ENCODE results near the gene CPNE1. TPM values are rescaled to one million over a fixed set of nuclear protein-coding genes. Genes with fewer than 3 reads are reported as not detected.

Gene CPNE1
- total and polyA plus RNA-seq, 2 of the 8 experiments (the other 6 are each of a cell fraction or from before 2014, with no cell fraction given): 294 to 346 TPM

- TF ChIP-seq TCF12 (IDR thresholded peaks at IDR 0.05; ENCODE audit: low read depth, low read length) (no peak), CEBPB (IDR thresholded peaks at IDR 0.05; ENCODE audit: low read depth, low read length) (no peak), GABPA (IDR thresholded peaks at IDR 0.05; ENCODE audit: borderline replicate concordance, insufficient read depth, low read length) (no peak)
These were observed 53.8 kb downstream of the CPNE1 start (continued) for GRCh38 chr20:35610833-35611427.
